Measurements from ENCODE around the gene CAMKMT. TPM values are rescaled to one million over a fixed set of nuclear protein-coding genes. Genes with fewer than 3 reads are reported as not detected.

CAMKMT gene
- total RNA-seq, 1 experiment from 2014 or later, result 12.5 TPM

DNA sequence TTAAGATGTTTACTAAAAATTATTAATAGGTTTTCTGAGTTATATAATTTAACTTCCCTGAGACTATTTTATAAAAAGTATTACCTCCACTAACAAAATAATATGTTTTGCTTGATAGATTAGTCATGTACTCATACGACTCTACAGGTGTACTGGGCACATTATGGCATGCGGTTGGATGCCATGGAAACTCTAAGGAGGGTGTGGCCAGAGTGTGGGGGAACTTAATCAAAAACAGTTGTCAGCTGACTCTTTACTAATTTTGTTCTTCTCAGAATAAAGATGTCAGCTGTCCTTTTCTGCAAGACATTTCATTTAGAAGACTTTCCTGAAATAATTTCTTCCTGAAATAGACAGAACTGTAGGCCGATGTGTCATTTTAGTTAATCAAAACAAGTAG is 351.4 kb downstream of the CAMKMT start:
- BruUV-seq (replicated peaks), result no TSS peak
- ChIA-PET CTCF (no interaction called here), POLR2A (ENCODE audit: low non-redundant PET) (no interaction called here)
- Histone ChIP-seq H3K4me3 (ENCODE audit: low read depth, low read length, poor library complexity, severe bottlenecking) (no peak overlapping the region), H3K27me3 (replicated peaks; ENCODE audit: insufficient read depth, low read depth, low read length, poor library complexity) (no peaks in the 10 kb centered on the region), H3K4me1 (ENCODE audit: insufficient read depth, low read length, poor library complexity, severe bottlenecking) (no peaks in the 10 kb centered on the region), H3K27ac (ENCODE audit: low read depth, low read length, poor library complexity, severe bottlenecking) (no peak overlapping the region), H3K9me3 (ENCODE audit: low read depth, low read length, poor library complexity, severe bottlenecking) (no peaks in the 10 kb centered on the region), H3K36me3 (ENCODE audit: insufficient read depth, low read length, poor library complexity, severe bottlenecking) (no peaks in the 10 kb centered on the region)
- TF ChIP-seq EZH2 (IDR thresholded peaks at IDR 0.05; ENCODE audit: borderline replicate concordance, low read depth, low read length, poor library complexity, severe bottlenecking), result no peak
- TF ChIP-seq, protein P1, sequence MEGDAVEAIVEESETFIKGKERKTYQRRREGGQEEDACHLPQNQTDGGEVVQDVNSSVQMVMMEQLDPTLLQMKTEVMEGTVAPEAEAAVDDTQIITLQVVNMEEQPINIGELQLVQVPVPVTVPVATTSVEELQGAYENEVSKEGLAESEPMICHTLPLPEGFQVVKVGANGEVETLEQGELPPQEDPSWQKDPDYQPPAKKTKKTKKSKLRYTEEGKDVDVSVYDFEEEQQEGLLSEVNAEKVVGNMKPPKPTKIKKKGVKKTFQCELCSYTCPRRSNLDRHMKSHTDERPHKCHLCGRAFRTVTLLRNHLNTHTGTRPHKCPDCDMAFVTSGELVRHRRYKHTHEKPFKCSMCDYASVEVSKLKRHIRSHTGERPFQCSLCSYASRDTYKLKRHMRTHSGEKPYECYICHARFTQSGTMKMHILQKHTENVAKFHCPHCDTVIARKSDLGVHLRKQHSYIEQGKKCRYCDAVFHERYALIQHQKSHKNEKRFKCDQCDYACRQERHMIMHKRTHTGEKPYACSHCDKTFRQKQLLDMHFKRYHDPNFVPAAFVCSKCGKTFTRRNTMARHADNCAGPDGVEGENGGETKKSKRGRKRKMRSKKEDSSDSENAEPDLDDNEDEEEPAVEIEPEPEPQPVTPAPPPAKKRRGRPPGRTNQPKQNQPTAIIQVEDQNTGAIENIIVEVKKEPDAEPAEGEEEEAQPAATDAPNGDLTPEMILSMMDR (conservative IDR thresholded peaks at IDR 0.05; ENCODE audit: low read depth, low read length), result no peak
- intact Hi-C loops (cut with micrococcal nuclease; ENCODE audit: unreplicated experiment), result loop anchor here (5.0 kb wide), 1 partner anchor 236 kb away; no protein-coding TSS in a partner anchor
- DNase-seq (ENCODE audit: low spot score), result no peak

DNA sequence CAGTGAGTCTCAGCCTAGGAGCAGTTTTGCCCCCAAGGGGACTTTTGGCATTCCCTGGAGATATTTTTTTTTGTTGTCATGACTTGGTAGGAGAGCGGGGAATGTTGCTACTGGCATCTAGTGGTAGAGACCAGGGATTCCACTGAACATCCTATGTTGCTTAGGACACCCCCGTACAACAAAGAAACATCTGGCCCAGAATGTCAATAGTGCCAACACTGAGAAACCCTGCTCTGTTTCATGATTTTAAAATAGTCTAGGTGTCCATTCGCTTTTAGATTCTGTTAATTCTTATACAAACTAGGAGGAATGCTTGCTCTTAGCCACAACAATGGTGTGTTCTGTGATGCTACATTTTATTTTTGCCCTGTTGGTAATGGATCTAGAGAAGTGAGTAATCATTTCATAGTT is 353.9 kb downstream of the CAMKMT start:
- no peak overlapping the region for H3K27ac ChIP-seq (ENCODE audit: low read depth, low read length, poor library complexity, severe bottlenecking)
- ChIA-PET POLR2A (ENCODE audit: low non-redundant PET) (no interaction called here), CTCF (interaction anchor here (1.0 kb wide), 1 partner anchor 236 kb away, joined by 3 read pairs; no protein-coding TSS in a partner anchor)
- H3K36me3 ChIP-seq (ENCODE audit: insufficient read depth, low read length, poor library complexity, severe bottlenecking), result no peaks in the 10 kb centered on the region
- no peaks in the 10 kb centered on the region for H3K9me3 ChIP-seq (ENCODE audit: low read depth, low read length, poor library complexity, severe bottlenecking)
- TF ChIP-seq EZH2 (IDR thresholded peaks at IDR 0.05; ENCODE audit: borderline replicate concordance, low read depth, low read length, poor library complexity, severe bottlenecking), result no peak
- TF ChIP-seq, protein P1 (conservative IDR thresholded peaks at IDR 0.05; ENCODE audit: low read depth, low read length), result peak; percentile 53
- no peak overlapping the region for H3K4me3 ChIP-seq (ENCODE audit: low read depth, low read length, poor library complexity, severe bottlenecking)
- H3K4me1 ChIP-seq (ENCODE audit: insufficient read depth, low read length, poor library complexity, severe bottlenecking), result no peaks in the 10 kb centered on the region
- H3K27me3 ChIP-seq (replicated peaks; ENCODE audit: insufficient read depth, low read depth, low read length, poor library complexity), result no peaks in the 10 kb centered on the region
- intact Hi-C loops (cut with micrococcal nuclease; ENCODE audit: unreplicated experiment), result no loop called here
- peak; percentile 70 for DNase-seq (ENCODE audit: low spot score)
- BruUV-seq (replicated peaks), result no TSS peak

DNA sequence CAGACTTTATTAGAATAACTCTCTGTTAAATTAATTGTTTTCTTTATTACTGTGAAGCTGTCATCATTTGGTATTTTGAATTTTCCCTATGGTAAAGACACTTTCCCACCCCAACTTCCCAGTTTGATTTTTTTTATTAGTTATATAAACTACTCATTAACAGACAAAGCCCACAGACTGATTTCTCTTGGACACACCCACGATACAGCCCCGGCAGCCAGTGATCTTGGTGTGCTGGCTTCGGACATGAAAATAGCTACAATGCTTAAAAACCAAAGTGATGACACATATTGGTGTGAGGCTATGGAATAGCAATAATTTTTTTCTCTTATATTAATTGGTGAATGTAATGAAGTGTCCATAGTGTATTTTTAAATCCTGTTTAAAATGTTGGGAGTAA is 354.4 kb downstream of the CAMKMT start:
- Histone ChIP-seq H3K4me3 (ENCODE audit: low read depth, low read length, poor library complexity, severe bottlenecking) (no peak overlapping the region), H3K4me1 (ENCODE audit: insufficient read depth, low read length, poor library complexity, severe bottlenecking) (no peaks in the 10 kb centered on the region), H3K9me3 (ENCODE audit: low read depth, low read length, poor library complexity, severe bottlenecking) (no peaks in the 10 kb centered on the region), H3K27ac (ENCODE audit: low read depth, low read length, poor library complexity, severe bottlenecking) (no peak overlapping the region), H3K36me3 (ENCODE audit: insufficient read depth, low read length, poor library complexity, severe bottlenecking) (no peaks in the 10 kb centered on the region), H3K27me3 (replicated peaks; ENCODE audit: insufficient read depth, low read depth, low read length, poor library complexity) (no peaks in the 10 kb centered on the region)
- intact Hi-C loops (cut with micrococcal nuclease; ENCODE audit: unreplicated experiment), result no loop called here
- CTCF ChIA-PET, result no interaction called here
- no peak for DNase-seq (ENCODE audit: low spot score)
- TF ChIP-seq EZH2 (IDR thresholded peaks at IDR 0.05; ENCODE audit: borderline replicate concordance, low read depth, low read length, poor library complexity, severe bottlenecking), result no peak
- TF ChIP-seq, protein P1 (conservative IDR thresholded peaks at IDR 0.05; ENCODE audit: low read depth, low read length), result no peak
- POLR2A ChIA-PET (ENCODE audit: low non-redundant PET), result no interaction called here
- BruUV-seq (replicated peaks), result no TSS peak
